Measurements from ENCODE around the gene MYO1D.

MYO1D gene

DNA sequence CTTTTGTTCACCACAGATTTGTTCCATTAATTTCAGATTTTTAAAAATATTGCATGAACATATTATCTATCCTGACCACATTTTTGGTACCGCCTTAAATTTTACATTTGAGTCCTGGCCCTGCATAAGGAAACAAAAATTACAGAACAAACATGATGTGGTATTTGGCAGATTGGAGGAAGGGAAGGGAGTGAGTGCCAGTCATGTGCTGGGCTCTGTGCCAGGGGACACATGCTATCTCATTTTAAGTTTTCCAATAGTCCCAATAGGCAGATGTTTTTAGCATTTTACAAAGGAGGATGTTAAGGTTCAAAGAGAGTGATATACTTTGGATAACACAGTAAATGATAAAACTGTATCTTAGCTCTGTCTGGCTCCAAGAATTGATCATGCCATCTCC lies 205.0 kb downstream of the MYO1D start:
- Histone ChIP-seq H3K79me2 (ENCODE audit: insufficient read depth, low read depth) (no peaks in the 10 kb centered on the region), H3K27me3 (ENCODE audit: insufficient read depth, low read depth) (no peaks in the 10 kb centered on the region)

DNA sequence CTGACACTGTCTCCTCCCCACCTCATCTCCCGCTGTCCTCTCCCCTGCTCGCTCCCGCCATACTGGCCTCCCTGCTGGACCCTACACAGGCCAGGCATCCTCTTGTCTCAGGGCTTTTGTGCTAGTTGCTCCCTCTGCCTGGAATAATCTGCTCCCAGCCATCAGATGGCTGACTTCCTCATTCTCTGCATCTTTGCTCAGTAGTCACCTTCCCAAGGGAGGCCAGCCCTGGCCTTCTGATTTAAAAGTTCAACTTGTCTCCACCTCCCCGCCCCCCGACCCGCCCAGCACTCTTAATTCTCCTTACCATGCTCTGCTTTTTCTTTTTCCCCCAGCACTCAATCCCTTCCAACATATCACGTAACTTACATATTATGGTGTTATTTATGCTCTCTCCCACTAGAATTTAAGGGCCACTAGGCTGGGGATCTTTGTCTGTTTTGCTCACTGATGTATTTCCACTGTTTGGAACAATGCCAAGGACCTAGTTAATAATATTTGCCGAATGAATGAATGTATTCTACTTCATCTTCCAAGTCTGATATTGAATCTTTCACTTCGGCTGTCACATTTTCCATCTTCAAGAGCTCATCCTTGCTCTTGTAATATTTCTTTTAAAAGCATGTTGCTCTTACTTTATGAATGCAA lies 211.9 kb downstream of the MYO1D start:
- H3K27me3 ChIP-seq (ENCODE audit: insufficient read depth, low read depth): no peaks in the 10 kb centered on the region
- no peak overlapping the region for H3K4me3 ChIP-seq (IDR thresholded peaks at IDR 0.05; ENCODE audit: insufficient read depth, low read depth, low read length)
- no peak overlapping the region for H2AFZ ChIP-seq (ENCODE audit: low read depth)
- no peaks in the 10 kb centered on the region for H3K36me3 ChIP-seq (ENCODE audit: insufficient read depth)
- H3K9ac ChIP-seq: no peak overlapping the region
- H3K4me2 ChIP-seq: no peak overlapping the region
- H3K79me2 ChIP-seq (ENCODE audit: insufficient read depth, low read depth): no peaks in the 10 kb centered on the region
- peaks cover 1% of the 10 kb centered on the region for H3K4me1 ChIP-seq (ENCODE audit: low read depth, poor library complexity, severe bottlenecking)
- TF ChIP-seq, protein P1, sequence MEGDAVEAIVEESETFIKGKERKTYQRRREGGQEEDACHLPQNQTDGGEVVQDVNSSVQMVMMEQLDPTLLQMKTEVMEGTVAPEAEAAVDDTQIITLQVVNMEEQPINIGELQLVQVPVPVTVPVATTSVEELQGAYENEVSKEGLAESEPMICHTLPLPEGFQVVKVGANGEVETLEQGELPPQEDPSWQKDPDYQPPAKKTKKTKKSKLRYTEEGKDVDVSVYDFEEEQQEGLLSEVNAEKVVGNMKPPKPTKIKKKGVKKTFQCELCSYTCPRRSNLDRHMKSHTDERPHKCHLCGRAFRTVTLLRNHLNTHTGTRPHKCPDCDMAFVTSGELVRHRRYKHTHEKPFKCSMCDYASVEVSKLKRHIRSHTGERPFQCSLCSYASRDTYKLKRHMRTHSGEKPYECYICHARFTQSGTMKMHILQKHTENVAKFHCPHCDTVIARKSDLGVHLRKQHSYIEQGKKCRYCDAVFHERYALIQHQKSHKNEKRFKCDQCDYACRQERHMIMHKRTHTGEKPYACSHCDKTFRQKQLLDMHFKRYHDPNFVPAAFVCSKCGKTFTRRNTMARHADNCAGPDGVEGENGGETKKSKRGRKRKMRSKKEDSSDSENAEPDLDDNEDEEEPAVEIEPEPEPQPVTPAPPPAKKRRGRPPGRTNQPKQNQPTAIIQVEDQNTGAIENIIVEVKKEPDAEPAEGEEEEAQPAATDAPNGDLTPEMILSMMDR (conservative IDR thresholded peaks at IDR 0.05; ENCODE audit: low read depth, low read length): no peak
- no peak overlapping the region for H3K27ac ChIP-seq
- no peaks in the 10 kb centered on the region for H4K20me1 ChIP-seq (ENCODE audit: insufficient read depth)

More for the DNA sequence above, 205.0 kb downstream of the MYO1D start:
- Histone ChIP-seq H3K4me2 (no peak overlapping the region), H4K20me1 (ENCODE audit: insufficient read depth) (no peaks in the 10 kb centered on the region), H3K27ac (no peak overlapping the region), H3K36me3 (ENCODE audit: insufficient read depth) (no peaks in the 10 kb centered on the region), H2AFZ (ENCODE audit: low read depth) (no peak overlapping the region), H3K4me3 (IDR thresholded peaks at IDR 0.05; ENCODE audit: insufficient read depth, low read depth, low read length) (no peak overlapping the region), H3K9ac (no peak overlapping the region), H3K4me1 (ENCODE audit: low read depth, poor library complexity, severe bottlenecking) (peaks cover 3% of the 10 kb centered on the region)
- TF ChIP-seq, protein P1 (conservative IDR thresholded peaks at IDR 0.05; ENCODE audit: low read depth, low read length): no peak

DNA sequence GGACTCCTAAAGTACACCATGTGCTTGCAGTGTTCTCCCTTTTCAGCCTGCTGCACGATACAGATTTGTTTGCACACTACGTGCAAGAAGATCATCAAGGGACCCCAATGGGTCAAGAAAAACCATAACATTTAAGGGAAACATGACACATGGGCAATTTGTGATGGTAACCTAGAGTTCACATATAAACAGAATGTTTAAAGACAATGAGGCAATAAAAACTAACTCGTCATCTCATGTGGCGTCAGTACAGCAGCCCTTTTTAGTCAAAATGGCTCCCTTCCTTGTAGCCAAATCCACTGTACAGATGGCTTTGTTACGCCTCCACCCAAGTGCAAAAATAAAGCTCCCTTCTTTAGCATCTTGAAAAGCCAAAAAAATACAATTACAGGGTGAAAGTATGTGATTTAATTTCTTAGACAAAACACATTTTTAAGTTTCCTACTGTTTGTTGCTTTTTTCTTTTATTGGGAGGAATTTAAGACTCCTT lies 216.4 kb downstream of the MYO1D start:
- H3K79me2 ChIP-seq (ENCODE audit: insufficient read depth, low read depth): no peaks in the 10 kb centered on the region
- H3K4me2 ChIP-seq: no peak overlapping the region
- H4K20me1 ChIP-seq (ENCODE audit: insufficient read depth): no peaks in the 10 kb centered on the region
- no peak overlapping the region for H2AFZ ChIP-seq (ENCODE audit: low read depth)
- H3K27ac ChIP-seq: no peak overlapping the region
- H3K4me1 ChIP-seq (ENCODE audit: low read depth, poor library complexity, severe bottlenecking): peaks cover 6% of the 10 kb centered on the region
- no peak overlapping the region for H3K9ac ChIP-seq
- no peaks in the 10 kb centered on the region for H3K27me3 ChIP-seq (ENCODE audit: insufficient read depth, low read depth)
- H3K36me3 ChIP-seq (ENCODE audit: insufficient read depth): no peaks in the 10 kb centered on the region
- TF ChIP-seq, protein P1 (conservative IDR thresholded peaks at IDR 0.05; ENCODE audit: low read depth, low read length): no peak; the same call in 1 of the 2 replicates
- no peak overlapping the region for H3K4me3 ChIP-seq (IDR thresholded peaks at IDR 0.05; ENCODE audit: insufficient read depth, low read depth, low read length)

DNA sequence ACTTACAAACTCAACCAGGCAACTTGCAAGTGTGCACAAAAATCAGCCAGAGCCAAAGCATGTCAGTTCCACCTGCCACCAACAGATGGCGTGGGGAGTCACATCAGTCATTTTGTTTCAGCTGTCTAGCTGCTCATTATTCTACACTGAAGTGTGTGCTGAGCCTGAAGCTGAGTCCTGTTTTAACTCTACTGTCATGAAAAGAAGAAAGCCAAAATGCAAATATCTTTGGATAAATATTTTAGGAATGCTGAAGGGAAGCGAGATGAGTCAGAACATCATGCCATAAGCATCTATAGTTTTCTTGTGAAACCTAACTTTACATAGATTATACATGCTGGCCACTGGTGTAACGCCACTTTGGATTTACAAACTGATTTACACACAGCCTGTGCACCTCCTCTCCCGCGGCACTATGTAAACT lies 217.5 kb downstream of the MYO1D start:
- H3K36me3 ChIP-seq (ENCODE audit: insufficient read depth): no peaks in the 10 kb centered on the region
- TF ChIP-seq, protein P1 (conservative IDR thresholded peaks at IDR 0.05; ENCODE audit: low read depth, low read length): peak; percentile 96
- no peaks in the 10 kb centered on the region for H4K20me1 ChIP-seq (ENCODE audit: insufficient read depth)
- no peaks in the 10 kb centered on the region for H3K27me3 ChIP-seq (ENCODE audit: insufficient read depth, low read depth)
- no peak overlapping the region for H3K9ac ChIP-seq
- H3K4me2 ChIP-seq: no peak overlapping the region
- no peaks in the 10 kb centered on the region for H3K79me2 ChIP-seq (ENCODE audit: insufficient read depth, low read depth)
- no peak overlapping the region for H2AFZ ChIP-seq (ENCODE audit: low read depth)
- no peak overlapping the region for H3K27ac ChIP-seq
- H3K4me1 ChIP-seq (ENCODE audit: low read depth, poor library complexity, severe bottlenecking): peaks cover 6% of the 10 kb centered on the region
- H3K4me3 ChIP-seq (IDR thresholded peaks at IDR 0.05; ENCODE audit: insufficient read depth, low read depth, low read length): no peak overlapping the region
